OCI-LY1 (cell line): ENCODE measurements around the gene CHD1.

Source experiments
- H2AFZ ChIP-seq: fragments of 200-600 bp; sonication (generic), shearing (Covaris generic); 2 replicates; pipeline ENCODE4 v1.6.0; 2014; ENCODE audit warnings: antibody characterized with exemption, mild to moderate bottlenecking, low read length
- H3F3A ChIP-seq: fragments of 200-600 bp; sonication (generic), shearing (Covaris generic); 2 replicates; pipeline ENCODE4 v1.6.0; 2014; ENCODE audit warnings: mild to moderate bottlenecking, antibody characterized with exemption, low read length, moderate library complexity; ENCODE audit not compliant: insufficient read depth
- H3K27ac ChIP-seq: fragments of 200-600 bp; sonication (generic); 2 replicates; pipeline ENCODE4 v1.5.1; 2014; ENCODE audit warnings: low read length, mixed run types, mild to moderate bottlenecking, low read depth; ENCODE audit not compliant: poor library complexity, severe bottlenecking
- H3K27me3 ChIP-seq: fragments of 200-600 bp; sonication (generic); 2 replicates; pipeline ENCODE4 v1.6.0; 2014; ENCODE audit warnings: antibody characterized with exemption, mild to moderate bottlenecking, low read length, moderate library complexity; ENCODE audit not compliant: insufficient read depth
- H3K36me3 ChIP-seq: fragments of 200-600 bp; sonication (generic); 2 replicates; pipeline ENCODE4 v1.6.1; 2014; ENCODE audit warnings: mild to moderate bottlenecking, antibody characterized with exemption, low read length, moderate library complexity, mixed read lengths; ENCODE audit not compliant: insufficient read depth
- H3K4me1 ChIP-seq: fragments of 200-600 bp; sonication (generic); 2 replicates; pipeline ENCODE4 v1.5.1; 2014; ENCODE audit warnings: mild to moderate bottlenecking, low read length, moderate library complexity; ENCODE audit not compliant: insufficient read depth, severe bottlenecking
- H3K4me2 ChIP-seq: fragments of 200-600 bp; sonication (generic), shearing (Covaris generic); 2 replicates; pipeline ENCODE4 v1.6.1; 2014; ENCODE audit warnings: low read length
- H3K4me3 ChIP-seq: fragments of 200-600 bp; sonication (generic); 2 replicates; pipeline ENCODE4 v1.5.1; 2014; ENCODE audit warnings: low read length, low read depth, mild to moderate bottlenecking, mixed read lengths; ENCODE audit not compliant: poor library complexity, severe bottlenecking
- H3K79me2 ChIP-seq: fragments of 200-600 bp; shearing (Covaris generic); 2 replicates; pipeline ENCODE4 v1.6.1; 2016; ENCODE audit warnings: mixed run types, low read length, mixed read lengths; ENCODE audit not compliant: insufficient read depth
- H3K9ac ChIP-seq: fragments of 200-600 bp; sonication (generic), shearing (Covaris generic); 2 replicates; pipeline ENCODE4 v1.6.1; 2014; ENCODE audit warnings: mild to moderate bottlenecking, low read length, mixed read lengths
- H3K9me2 ChIP-seq: fragments of 200-600 bp; sonication (generic), shearing (Covaris generic); 2 replicates; pipeline ENCODE4 v1.6.1; 2014; ENCODE audit warnings: low read depth, mild to moderate bottlenecking, low read length, mixed read lengths
- H3K9me3 ChIP-seq: fragments of 200-600 bp; shearing (Covaris generic); 2 replicates; pipeline ENCODE4 v1.6.1; 2014; ENCODE audit warnings: low read length, mixed read lengths
- H4K20me1 ChIP-seq: fragments of 200-600 bp; sonication (generic), shearing (Covaris generic); 2 replicates; pipeline ENCODE4 v1.6.0; 2016; ENCODE audit warnings: mild to moderate bottlenecking, low read length; ENCODE audit not compliant: insufficient read depth
- EZH2 ChIP-seq: fragments of 200-600 bp; sonication (generic), shearing (Covaris generic); IDR thresholded peaks from 2 replicates; pipeline ENCODE4 v1.8.0; 2017; ENCODE audit warnings: borderline replicate concordance, mixed run types, mild to moderate bottlenecking, antibody characterized with exemption, low read length, moderate library complexity, mixed read lengths
- TF ChIP-seq, protein P1 (sequence below): fragments of 200-600 bp; sonication (generic), shearing (Covaris generic); IDR thresholded peaks from 2 replicates; pipeline ENCODE4 v1.5.1; 2017; ENCODE audit warnings: mild to moderate bottlenecking, antibody characterized with exemption, low read length, moderate library complexity, mixed read lengths

The CHD1 gene

DNA sequence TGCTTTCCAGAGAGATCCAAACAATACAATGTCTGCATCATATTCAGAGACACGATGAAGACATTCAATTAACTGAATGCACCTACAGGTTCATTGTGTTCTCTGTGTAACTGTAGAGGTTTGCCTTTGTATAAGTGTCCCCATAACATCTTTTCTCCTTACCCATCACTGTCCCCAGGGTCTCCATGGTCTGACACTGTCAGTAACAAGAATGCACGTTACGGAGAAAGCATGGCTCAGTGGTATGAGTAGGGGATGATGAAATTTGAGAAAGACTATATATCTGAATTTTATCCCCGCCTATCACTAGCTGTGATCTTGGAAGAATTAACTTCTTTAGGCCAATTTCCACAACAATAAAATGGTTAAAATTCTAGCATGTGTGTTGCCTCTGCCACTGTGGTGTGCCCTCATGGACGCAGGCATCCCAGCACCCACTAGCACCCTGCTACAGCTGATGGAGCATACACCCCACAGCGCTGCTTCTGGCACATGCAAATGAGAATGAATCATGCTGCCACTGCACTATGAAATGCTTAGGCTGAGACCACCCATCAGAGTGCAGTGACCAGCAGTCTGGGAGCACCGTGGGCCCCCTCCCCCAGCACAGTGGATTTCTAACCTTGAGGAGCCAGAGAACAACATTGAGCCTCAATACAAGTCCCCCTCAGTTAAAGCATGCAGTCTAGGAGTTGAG is 101.1 kb downstream of the CHD1 start:
- Histone ChIP-seq H3K4me1 (no peaks in the 10 kb centered on the region), H4K20me1 (no peaks in the 10 kb centered on the region), H2AFZ (no peak overlapping the region)

DNA sequence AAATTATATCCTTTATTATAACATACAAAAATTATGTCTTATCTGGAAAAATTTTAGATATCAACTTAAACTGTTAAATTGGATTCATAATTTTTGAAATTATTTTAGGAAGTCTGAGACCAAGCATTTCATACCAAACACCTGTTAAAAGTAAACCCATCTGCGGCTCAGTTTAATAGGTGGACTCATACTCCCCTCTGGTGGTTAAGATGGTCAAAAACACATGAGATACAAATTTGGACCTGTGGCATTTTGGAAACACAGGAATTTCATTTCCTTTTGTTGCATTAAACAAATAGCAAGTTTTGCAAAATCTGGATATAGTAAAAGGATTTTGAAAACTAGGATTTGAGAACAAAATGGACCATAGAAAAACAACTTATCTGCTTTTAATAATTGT is 101.6 kb downstream of the CHD1 start:
- no peaks in the 10 kb centered on the region for H4K20me1 ChIP-seq
- no peak overlapping the region for H3K27ac ChIP-seq
- H3K9ac ChIP-seq = no peak overlapping the region
- no peaks in the 10 kb centered on the region for H3K79me2 ChIP-seq
- TF ChIP-seq, protein P1, sequence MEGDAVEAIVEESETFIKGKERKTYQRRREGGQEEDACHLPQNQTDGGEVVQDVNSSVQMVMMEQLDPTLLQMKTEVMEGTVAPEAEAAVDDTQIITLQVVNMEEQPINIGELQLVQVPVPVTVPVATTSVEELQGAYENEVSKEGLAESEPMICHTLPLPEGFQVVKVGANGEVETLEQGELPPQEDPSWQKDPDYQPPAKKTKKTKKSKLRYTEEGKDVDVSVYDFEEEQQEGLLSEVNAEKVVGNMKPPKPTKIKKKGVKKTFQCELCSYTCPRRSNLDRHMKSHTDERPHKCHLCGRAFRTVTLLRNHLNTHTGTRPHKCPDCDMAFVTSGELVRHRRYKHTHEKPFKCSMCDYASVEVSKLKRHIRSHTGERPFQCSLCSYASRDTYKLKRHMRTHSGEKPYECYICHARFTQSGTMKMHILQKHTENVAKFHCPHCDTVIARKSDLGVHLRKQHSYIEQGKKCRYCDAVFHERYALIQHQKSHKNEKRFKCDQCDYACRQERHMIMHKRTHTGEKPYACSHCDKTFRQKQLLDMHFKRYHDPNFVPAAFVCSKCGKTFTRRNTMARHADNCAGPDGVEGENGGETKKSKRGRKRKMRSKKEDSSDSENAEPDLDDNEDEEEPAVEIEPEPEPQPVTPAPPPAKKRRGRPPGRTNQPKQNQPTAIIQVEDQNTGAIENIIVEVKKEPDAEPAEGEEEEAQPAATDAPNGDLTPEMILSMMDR = peak; percentile 55
- no peak for TF ChIP-seq EZH2
- no peaks in the 10 kb centered on the region for H3F3A ChIP-seq
- H3K9me3 ChIP-seq = no peaks in the 10 kb centered on the region
- no peak overlapping the region for H2AFZ ChIP-seq
- H3K27me3 ChIP-seq = no peaks in the 10 kb centered on the region
- no peaks in the 10 kb centered on the region for H3K4me1 ChIP-seq
- no peaks in the 10 kb centered on the region for H3K9me2 ChIP-seq
- H3K4me2 ChIP-seq = no peak overlapping the region
- H3K36me3 ChIP-seq = no peaks in the 10 kb centered on the region
- H3K4me3 ChIP-seq = no peak overlapping the region

More for the DNA sequence above, 101.1 kb downstream of the CHD1 start:
- Histone ChIP-seq H3K9me2 (no peaks in the 10 kb centered on the region), H3K4me2 (no peak overlapping the region), H3K79me2 (no peaks in the 10 kb centered on the region), H3K36me3 (no peaks in the 10 kb centered on the region), H3K9ac (no peak overlapping the region), H3K27ac (no peak overlapping the region), H3F3A (no peaks in the 10 kb centered on the region), H3K4me3 (no peak overlapping the region), H3K9me3 (no peaks in the 10 kb centered on the region), H3K27me3 (no peaks in the 10 kb centered on the region)
- TF ChIP-seq, protein P1 = no peak; the same call in 1 of the 2 replicates
- no peak for TF ChIP-seq EZH2

DNA sequence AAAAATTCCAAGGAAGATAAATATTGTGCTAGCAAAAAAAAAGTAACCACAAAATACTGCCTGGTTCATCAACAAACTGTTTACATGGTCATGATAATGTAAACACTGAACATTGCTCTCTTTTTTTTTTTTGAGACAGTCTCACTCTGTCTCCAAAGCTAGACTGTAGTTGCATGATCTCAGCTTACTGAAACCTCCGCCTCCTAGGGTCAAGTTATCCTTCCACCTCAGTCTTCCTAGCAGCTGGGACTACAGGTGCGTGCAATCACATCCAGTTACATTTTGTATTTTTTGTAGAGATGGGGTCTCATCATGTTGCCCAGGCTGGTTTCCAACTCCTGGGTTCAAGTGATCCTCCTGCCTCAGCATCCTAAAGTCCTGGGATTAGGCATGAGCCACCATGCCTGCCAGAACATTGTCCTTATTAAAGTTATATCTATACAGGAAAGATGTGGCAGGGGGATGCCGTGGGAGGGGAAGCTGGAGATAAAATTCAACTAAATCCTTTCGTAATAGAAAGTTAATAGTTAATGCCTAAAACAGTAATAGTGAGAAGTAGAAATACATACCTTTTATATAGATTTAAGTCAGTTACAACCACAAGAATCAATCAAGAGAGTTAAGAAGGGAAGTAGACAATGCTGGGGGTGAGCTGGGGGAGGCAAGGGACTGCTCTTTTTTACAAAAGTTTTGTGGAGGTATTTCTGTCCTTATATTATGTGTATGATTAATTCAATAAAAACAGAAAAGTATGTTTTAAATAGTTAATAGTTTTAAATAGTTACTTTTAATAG is 103.0 kb downstream of the CHD1 start:
- no peak overlapping the region for H2AFZ ChIP-seq
- no peaks in the 10 kb centered on the region for H3K4me1 ChIP-seq
- H3K27ac ChIP-seq = no peak overlapping the region
- no peak overlapping the region for H3K4me2 ChIP-seq
- no peaks in the 10 kb centered on the region for H3K9me3 ChIP-seq
- no peaks in the 10 kb centered on the region for H3K27me3 ChIP-seq
- H3K9ac ChIP-seq = no peak overlapping the region
- no peaks in the 10 kb centered on the region for H3K9me2 ChIP-seq
- H3K79me2 ChIP-seq = no peaks in the 10 kb centered on the region
- TF ChIP-seq, protein P1 = no peak
- no peak for TF ChIP-seq EZH2
- H3K4me3 ChIP-seq = no peak overlapping the region
- H3K36me3 ChIP-seq = no peaks in the 10 kb centered on the region
- H4K20me1 ChIP-seq = no peaks in the 10 kb centered on the region
- H3F3A ChIP-seq = no peaks in the 10 kb centered on the region
